ENCODE measurements around the gene KAZALD1. TPM values are rescaled to one million over a fixed set of nuclear protein-coding genes. Genes with fewer than 3 reads are reported as not detected.

Gene KAZALD1
- total RNA-seq (not detected), polyA plus RNA-seq (under 1 TPM in 1 of 4 donors, not detected in 3; 0.62 TPM)

GRCh38 chr10:101061624-101062231, at the start of gene KAZALD1:
Gene KAZALD1 (plus strand): TSS chr10:101061989. CDS start chr10:101062593, 604 bp downstream.
- Histone ChIP-seq H3K4me3 (ENCODE audit: low read depth, low read length) (peak within 1 kb of the TSS; percentile 97), H3K36me3 (ENCODE audit: control insufficient read depth, insufficient read depth, low read length) (no peaks in the 10 kb centered on the region), H3K27ac (ENCODE audit: insufficient read depth, low read length, poor library complexity, severe bottlenecking) (peak within 1 kb of the TSS; percentile 86), H3K4me1 (ENCODE audit: control insufficient read depth, insufficient read depth, low read length, poor library complexity, severe bottlenecking) (peaks cover 46% of the 10 kb centered on the region), H3K27me3 (ENCODE audit: control insufficient read depth, insufficient read depth, low read length) (peaks cover 25% of the 10 kb centered on the region), H3K9me3 (ENCODE audit: control insufficient read depth in 2 of 2, low read length in 2 of 2) (no peaks in the 10 kb centered on the region)
- H3K4me3 Mint-ChIP-seq, result peak within 1 kb of the TSS; percentile 92 to 95 (median 94)
- H3K4me1 Mint-ChIP-seq, result peaks cover 7 to 49% (median 19%) of the 10 kb centered on the region in 4 donors
- H3K9me3 Mint-ChIP-seq, result no peaks in the 10 kb centered on the region
- peaks cover 35% of the 10 kb centered on the region for H3K27me3 Mint-ChIP-seq
- peak within 1 kb of the TSS; percentile 48 to 95 (median 93) for H3K27ac Mint-ChIP-seq
- ATAC-seq (ENCODE audit: low read depth in 2 of 2) (peak in 1 of 2 donors; percentile 0), DNase-seq (no peak)
- peaks cover 3% of the 10 kb centered on the region for H3K36me3 Mint-ChIP-seq

- Mint-ChIP-seq H3K4me3 (no peak overlapping the region), H3K9me3 (no peaks in the 10 kb centered on the region), H3K36me3 (no peaks in the 10 kb centered on the region), H3K4me1 (peaks cover 4 to 17% (median 12%) of the 10 kb centered on the region in 4 donors), H3K27ac (peak overlapping the region in 1 of 3 donors; percentile 30), H3K27me3 (peaks cover 24% of the 10 kb centered on the region)
- Histone ChIP-seq H3K9me3 (ENCODE audit: control insufficient read depth in 2 of 2, low read length in 2 of 2) (no peaks in the 10 kb centered on the region), H3K27me3 (ENCODE audit: control insufficient read depth, insufficient read depth, low read length) (peaks cover 10% of the 10 kb centered on the region), H3K36me3 (ENCODE audit: control insufficient read depth, insufficient read depth, low read length) (no peaks in the 10 kb centered on the region), H3K4me3 (ENCODE audit: low read depth, low read length) (no peak overlapping the region), H3K4me1 (ENCODE audit: control insufficient read depth, insufficient read depth, low read length, poor library complexity, severe bottlenecking) (peaks cover 9% of the 10 kb centered on the region), H3K27ac (ENCODE audit: insufficient read depth, low read length, poor library complexity, severe bottlenecking) (no peak overlapping the region)
- ATAC-seq (ENCODE audit: low read depth in 2 of 2) (peak; percentile 84 to 91), DNase-seq (peak; percentile 60 to 83 (median 70))
Observed at GRCh38 chr10:101012525-101013364, 49.0 kb upstream of the KAZALD1 start.

GRCh38 chr10:101013365-101013825, 48.4 kb upstream of the KAZALD1 start:
- Mint-ChIP-seq H3K4me3 (no peak overlapping the region), H3K9me3 (peaks cover 0 to 1% (median 0%) of the 10 kb centered on the region in 7 donors), H3K27ac (peak overlapping the region in 1 of 3 donors; percentile 30), H3K36me3 (no peaks in the 10 kb centered on the region), H3K4me1 (peaks cover 4 to 18% (median 12%) of the 10 kb centered on the region in 4 donors), H3K27me3 (peaks cover 28% of the 10 kb centered on the region)
- Histone ChIP-seq H3K27ac (ENCODE audit: insufficient read depth, low read length, poor library complexity, severe bottlenecking) (no peak overlapping the region), H3K4me3 (ENCODE audit: low read depth, low read length) (no peak overlapping the region), H3K27me3 (ENCODE audit: control insufficient read depth, insufficient read depth, low read length) (peaks cover 10% of the 10 kb centered on the region), H3K4me1 (ENCODE audit: control insufficient read depth, insufficient read depth, low read length, poor library complexity, severe bottlenecking) (peaks cover 9% of the 10 kb centered on the region), H3K36me3 (ENCODE audit: control insufficient read depth, insufficient read depth, low read length) (no peaks in the 10 kb centered on the region), H3K9me3 (ENCODE audit: control insufficient read depth in 2 of 2, low read length in 2 of 2) (no peaks in the 10 kb centered on the region)
- ATAC-seq (ENCODE audit: low read depth in 2 of 2) (no peak), DNase-seq (no peak)

- ATAC-seq (ENCODE audit: low read depth in 2 of 2) (peak in 1 of 2 donors; percentile 55), DNase-seq (peak; percentile 61 to 72 (median 62))
- H3K36me3 Mint-ChIP-seq, result no peaks in the 10 kb centered on the region
- peaks cover 35% of the 10 kb centered on the region for H3K27me3 Mint-ChIP-seq
- H3K4me1 ChIP-seq (ENCODE audit: control insufficient read depth, insufficient read depth, low read length, poor library complexity, severe bottlenecking), result peaks cover 9% of the 10 kb centered on the region
- peaks cover 0 to 1% (median 0%) of the 10 kb centered on the region in 7 donors for H3K9me3 Mint-ChIP-seq
- peak overlapping the region in 2 of 3 donors; percentile 32 to 77 for H3K27ac Mint-ChIP-seq
- peaks cover 4 to 20% (median 12%) of the 10 kb centered on the region in 4 donors for H3K4me1 Mint-ChIP-seq
- no peak overlapping the region for H3K27ac ChIP-seq (ENCODE audit: insufficient read depth, low read length, poor library complexity, severe bottlenecking)
- H3K9me3 ChIP-seq (ENCODE audit: control insufficient read depth in 2 of 2, low read length in 2 of 2), result no peaks in the 10 kb centered on the region
- peaks cover 13% of the 10 kb centered on the region for H3K27me3 ChIP-seq (ENCODE audit: control insufficient read depth, insufficient read depth, low read length)
- H3K36me3 ChIP-seq (ENCODE audit: control insufficient read depth, insufficient read depth, low read length), result no peaks in the 10 kb centered on the region
- H3K4me3 Mint-ChIP-seq, result no peak overlapping the region
- no peak overlapping the region for H3K4me3 ChIP-seq (ENCODE audit: low read depth, low read length)
Observed at GRCh38 chr10:101014230-101014884, 47.4 kb upstream of the KAZALD1 start.

GRCh38 chr10:101014966-101015581, 46.7 kb upstream of the KAZALD1 start:
- Histone ChIP-seq H3K36me3 (ENCODE audit: control insufficient read depth, insufficient read depth, low read length) (no peaks in the 10 kb centered on the region), H3K9me3 (ENCODE audit: control insufficient read depth in 2 of 2, low read length in 2 of 2) (no peaks in the 10 kb centered on the region), H3K27me3 (ENCODE audit: control insufficient read depth, insufficient read depth, low read length) (peaks cover 13% of the 10 kb centered on the region), H3K4me3 (ENCODE audit: low read depth, low read length) (no peak overlapping the region), H3K4me1 (ENCODE audit: control insufficient read depth, insufficient read depth, low read length, poor library complexity, severe bottlenecking) (peaks cover 9% of the 10 kb centered on the region), H3K27ac (ENCODE audit: insufficient read depth, low read length, poor library complexity, severe bottlenecking) (no peak overlapping the region)
- DNase-seq (no peak), ATAC-seq (ENCODE audit: low read depth in 2 of 2) (no peak)
- Mint-ChIP-seq H3K27me3 (peaks cover 39% of the 10 kb centered on the region), H3K9me3 (peaks cover 0 to 1% (median 0%) of the 10 kb centered on the region in 7 donors), H3K36me3 (no peaks in the 10 kb centered on the region), H3K4me3 (no peak overlapping the region), H3K4me1 (peaks cover 4 to 22% (median 12%) of the 10 kb centered on the region in 4 donors), H3K27ac (no peak overlapping the region)

- H3K27me3 ChIP-seq (ENCODE audit: control insufficient read depth, insufficient read depth, low read length), result peaks cover 13% of the 10 kb centered on the region
- H3K27me3 Mint-ChIP-seq, result peaks cover 39% of the 10 kb centered on the region
Observed at GRCh38 chr10:101015582-101015973, 46.2 kb upstream of the KAZALD1 start.

GRCh38 chr10:101016814-101017213, 45.0 kb upstream of the KAZALD1 start:
- peaks cover 9% of the 10 kb centered on the region for H3K4me1 ChIP-seq (ENCODE audit: control insufficient read depth, insufficient read depth, low read length, poor library complexity, severe bottlenecking)
- Mint-ChIP-seq H3K4me1 (peaks cover 4 to 22% (median 12%) of the 10 kb centered on the region in 4 donors), H3K4me3 (no peak overlapping the region), H3K9me3 (peaks cover 0 to 1% (median 0%) of the 10 kb centered on the region in 7 donors), H3K36me3 (no peaks in the 10 kb centered on the region), H3K27ac (no peak overlapping the region), H3K27me3 (peaks cover 43% of the 10 kb centered on the region)
- H3K36me3 ChIP-seq (ENCODE audit: control insufficient read depth, insufficient read depth, low read length), result no peaks in the 10 kb centered on the region
- DNase-seq, result no peak
- no peak overlapping the region for H3K4me3 ChIP-seq (ENCODE audit: low read depth, low read length)
- H3K27me3 ChIP-seq (ENCODE audit: control insufficient read depth, insufficient read depth, low read length), result peaks cover 13% of the 10 kb centered on the region
- no peaks in the 10 kb centered on the region for H3K9me3 ChIP-seq (ENCODE audit: control insufficient read depth in 2 of 2, low read length in 2 of 2)
- no peak overlapping the region for H3K27ac ChIP-seq (ENCODE audit: insufficient read depth, low read length, poor library complexity, severe bottlenecking)
- no peak for ATAC-seq (ENCODE audit: low read depth in 2 of 2)

More at GRCh38 chr10:101015582-101015973, 46.2 kb upstream of the KAZALD1 start:
- Histone ChIP-seq H3K4me1 (ENCODE audit: control insufficient read depth, insufficient read depth, low read length, poor library complexity, severe bottlenecking) (peaks cover 9% of the 10 kb centered on the region), H3K36me3 (ENCODE audit: control insufficient read depth, insufficient read depth, low read length) (no peaks in the 10 kb centered on the region), H3K4me3 (ENCODE audit: low read depth, low read length) (no peak overlapping the region), H3K9me3 (ENCODE audit: control insufficient read depth in 2 of 2, low read length in 2 of 2) (no peaks in the 10 kb centered on the region), H3K27ac (ENCODE audit: insufficient read depth, low read length, poor library complexity, severe bottlenecking) (no peak overlapping the region)
- no peak overlapping the region for H3K4me3 Mint-ChIP-seq
- H3K27ac Mint-ChIP-seq, result no peak overlapping the region
- ATAC-seq (ENCODE audit: low read depth in 2 of 2) (no peak), DNase-seq (no peak)
- peaks cover 4 to 22% (median 12%) of the 10 kb centered on the region in 4 donors for H3K4me1 Mint-ChIP-seq
- no peaks in the 10 kb centered on the region for H3K36me3 Mint-ChIP-seq
- H3K9me3 Mint-ChIP-seq, result peaks cover 0 to 1% (median 0%) of the 10 kb centered on the region in 7 donors
